Subcutaneous preadipocyte (primary cell): Measurements from ENCODE around the gene ARG2. TPM values are rescaled to one million over a fixed set of nuclear protein-coding genes. Genes with fewer than 3 reads are reported as not detected.

Source experiments
- small RNA-seq: library from RNA; depleted of rRNA; stranded (forward); fragments of <200 nt; gene quantifications from one replicate; pipeline ENCODE3, GENCODE V24; 2012
- total RNA-seq: library from RNA; depleted of rRNA; stranded (reverse); fragments of >200 nt; gene quantifications from 2 replicates; pipeline ENCODE4 v1.2.3, GENCODE V29; 2012

Gene ARG2
- 1.8 and 2.2 TPM in 2 replicates for total RNA-seq

GRCh38 chr14:67619446-67620216, at the start of gene ARG2:
ARG2 (plus strand) TSS chr14:67619920; CDS start chr14:67619978, 58 bp downstream.

GRCh38 chr14:67599698-67600561, 19.8 kb upstream of the ARG2 start, which contains the start of gene PIGH:
PIGH (minus strand) TSS chr14:67600268; CDS start chr14:67600203, 65 bp downstream.

GRCh38 chr14:67674480-67675218, 54.9 kb downstream of the ARG2 start, which contains the start of gene VTI1B:
VTI1B (minus strand) TSS chr14:67674632; CDS start chr14:67674489, 143 bp downstream.

GRCh38 chr14:67695394-67695949, 75.8 kb downstream of the ARG2 start, which contains the start of gene RDH11:
RDH11 (minus strand) TSS chr14:67695764; CDS start chr14:67695703, 61 bp downstream.

Small RNA genes within 50 kb of the gene (small RNA-seq; reads per million reads assigned to genes)
- gene AL132640.3 (not detected), gene RF00019 (not detected), gene RNA5SP386 (not detected)

Other genes with a start within 250 kb of the ARG2 start
- gene PLEK2, start 207.8 kb upstream of the ARG2 start, total RNA-seq: 1.8 and 15.1 TPM in 2 replicates
- 0.20 and 0.37 TPM in 2 replicates for gene TMEM229B, start 131.2 kb upstream of the ARG2 start, total RNA-seq
- 0.37 and 0.98 TPM in 2 replicates for gene PLEKHH1, start 86.6 kb upstream of the ARG2 start, total RNA-seq
- 14.7 and 18.4 TPM in 2 replicates for gene PIGH, start 19.7 kb upstream of the ARG2 start, total RNA-seq
- gene VTI1B, start 54.7 kb downstream of the ARG2 start, total RNA-seq: 33.6 and 45.2 TPM in 2 replicates
- gene RDH11, start 75.8 kb downstream of the ARG2 start, total RNA-seq: 109 and 142 TPM in 2 replicates
- not detected in 2 replicates for gene RDH12, start 82.0 kb downstream of the ARG2 start, total RNA-seq
- 20.6 and 27.0 TPM in 2 replicates for gene ZFYVE26, start 196.7 kb downstream of the ARG2 start, total RNA-seq
- gene RAD51B, start 199.9 kb downstream of the ARG2 start, total RNA-seq: 18.7 and 30.9 TPM in 2 replicates